A673 (cell line): Measurements from ENCODE around the gene TBC1D26. TPM values are rescaled to one million over a fixed set of nuclear protein-coding genes. Genes with fewer than 3 reads are reported as not detected.

Experiments used
- BruUV-seq: library from RNA; stranded (reverse); fragments of 400-500 nt; replicated peaks from 2 replicates; lab custom pipeline; 2021; lab: Mats Ljungman, UMichigan
- CTCF ChIA-PET: fragments of 300-600 bp; sonication (Branson Sonifier 250); formaldehyde crosslinking; loops from one replicate; lab custom pipeline; 2022; ENCODE audit warnings: antibody characterized with exemption; lab: Charles Lee
- POLR2A ChIA-PET: fragments of 300-600 bp; sonication (Branson Sonifier 250); formaldehyde crosslinking; loops from one replicate; lab custom pipeline; 2022; ENCODE audit warnings: antibody characterized with exemption; ENCODE audit not compliant: low non-redundant PET; lab: Charles Lee
- DNase-seq: peaks from one replicate; pipeline ENCODE4 v3.0.0-alpha.2; 2015; ENCODE audit warnings: low spot score
- H3K27ac ChIP-seq: fragments of 200-600 bp; sonication (generic); 2 replicates; pipeline ENCODE4 v1.5.1; 2016; ENCODE audit warnings: mixed run types, low read depth, mild to moderate bottlenecking, mixed read lengths, antibody characterized with exemption, low read length; ENCODE audit not compliant: poor library complexity, severe bottlenecking
- H3K27me3 ChIP-seq: fragments of 200-600 bp; sonication (generic); replicated peaks from 2 replicates; pipeline ENCODE4 v1.6.1; 2017; ENCODE audit warnings: mixed run types, low read depth, mild to moderate bottlenecking, mixed read lengths, antibody characterized with exemption, low read length; ENCODE audit not compliant: insufficient read depth, poor library complexity
- H3K36me3 ChIP-seq: fragments of 200-600 bp; sonication (generic); 2 replicates; pipeline ENCODE4 v1.6.1; 2016; ENCODE audit warnings: mixed run types, mild to moderate bottlenecking, mixed read lengths, antibody characterized with exemption, low read length; ENCODE audit not compliant: insufficient read depth, poor library complexity, severe bottlenecking
- H3K4me1 ChIP-seq: fragments of 200-600 bp; sonication (generic); 2 replicates; pipeline ENCODE4 v1.6.1; 2017; ENCODE audit warnings: mixed run types, mild to moderate bottlenecking, mixed read lengths, antibody characterized with exemption, low read length; ENCODE audit not compliant: insufficient read depth, poor library complexity, severe bottlenecking
- H3K4me3 ChIP-seq: fragments of 200-600 bp; sonication (generic); 2 replicates; pipeline ENCODE4 v1.5.1; 2016; ENCODE audit warnings: low read depth, mixed run types, mild to moderate bottlenecking, mixed read lengths, low read length; ENCODE audit not compliant: poor library complexity, severe bottlenecking
- H3K9me3 ChIP-seq: fragments of 200-600 bp; sonication (generic); 2 replicates; pipeline ENCODE4 v1.6.1; 2016; ENCODE audit warnings: mixed run types, low read depth, mild to moderate bottlenecking, mixed read lengths, antibody characterized with exemption, low read length; ENCODE audit not compliant: poor library complexity, severe bottlenecking
- CTCF ChIP-seq: fragments of 300-800, 200-600 bp; sonication (generic); conservative IDR thresholded peaks from 2 replicates; pipeline ENCODE4 v1.5.1; 2017; ENCODE audit warnings: low read depth, mild to moderate bottlenecking, antibody characterized with exemption, low read length, moderate library complexity, mixed read lengths
- EZH2 ChIP-seq: fragments of 200-600 bp; sonication (generic); IDR thresholded peaks from 2 replicates; pipeline ENCODE4 v1.6.1; 2017; ENCODE audit warnings: borderline replicate concordance, low read depth, mild to moderate bottlenecking, mixed read lengths, antibody characterized with exemption, low read length; ENCODE audit not compliant: poor library complexity, severe bottlenecking
- intact Hi-C: fragments of 100-400 bp; cut with micrococcal nuclease; formaldehyde crosslinking; loops from one replicate; pipeline ENCODE4 v1.10.0; 2022; ENCODE audit not compliant: unreplicated experiment
- total RNA-seq: library from RNA; stranded (reverse); gene quantifications from 2 replicates; pipeline ENCODE4 v1.2.3, GENCODE V29; 2021

TBC1D26 gene
- total RNA-seq, 1 experiment from 2014 or later: 0.11 TPM

- BruUV-seq: no TSS peak
- intact Hi-C loops: no loop called here
- TF ChIP-seq CTCF (no peak), EZH2 (no peak)
- Histone ChIP-seq H3K9me3 (no peaks in the 10 kb centered on the region), H3K36me3 (no peaks in the 10 kb centered on the region), H3K27ac (no peak overlapping the region), H3K27me3 (no peaks in the 10 kb centered on the region), H3K4me3 (no peak overlapping the region), H3K4me1 (no peaks in the 10 kb centered on the region)
- POLR2A ChIA-PET: no interaction called here
- CTCF ChIA-PET: no interaction called here
- DNase-seq: no peak
Observed at GRCh38 chr17:15776871-15777270, 44.8 kb downstream of the TBC1D26 start.

- CTCF ChIA-PET: no interaction called here
- H3K9me3 ChIP-seq: no peaks in the 10 kb centered on the region
- TF ChIP-seq EZH2 (no peak), CTCF (no peak)
- POLR2A ChIA-PET: no interaction called here
- H3K36me3 ChIP-seq: no peaks in the 10 kb centered on the region
- H3K27ac ChIP-seq: no peak overlapping the region
- H3K4me3 ChIP-seq: no peak overlapping the region
- no peaks in the 10 kb centered on the region for H3K27me3 ChIP-seq
- BruUV-seq: no TSS peak
- no peaks in the 10 kb centered on the region for H3K4me1 ChIP-seq
- no peak for DNase-seq
- intact Hi-C loops: no loop called here
Observed at GRCh38 chr17:15777297-15777696, 45.2 kb downstream of the TBC1D26 start.

GRCh38 chr17:15777717-15778116, 45.6 kb downstream of the TBC1D26 start:
- Histone ChIP-seq H3K36me3 (no peaks in the 10 kb centered on the region), H3K9me3 (no peaks in the 10 kb centered on the region), H3K27ac (no peak overlapping the region), H3K27me3 (no peaks in the 10 kb centered on the region), H3K4me3 (no peak overlapping the region), H3K4me1 (no peaks in the 10 kb centered on the region)
- no TSS peak for BruUV-seq
- intact Hi-C loops: no loop called here
- DNase-seq: no peak
- ChIA-PET POLR2A (no interaction called here), CTCF (no interaction called here)
- no peak for TF ChIP-seq CTCF
- no peak for TF ChIP-seq EZH2
